ENCODE data around the gene SLC1A5.

DNA sequence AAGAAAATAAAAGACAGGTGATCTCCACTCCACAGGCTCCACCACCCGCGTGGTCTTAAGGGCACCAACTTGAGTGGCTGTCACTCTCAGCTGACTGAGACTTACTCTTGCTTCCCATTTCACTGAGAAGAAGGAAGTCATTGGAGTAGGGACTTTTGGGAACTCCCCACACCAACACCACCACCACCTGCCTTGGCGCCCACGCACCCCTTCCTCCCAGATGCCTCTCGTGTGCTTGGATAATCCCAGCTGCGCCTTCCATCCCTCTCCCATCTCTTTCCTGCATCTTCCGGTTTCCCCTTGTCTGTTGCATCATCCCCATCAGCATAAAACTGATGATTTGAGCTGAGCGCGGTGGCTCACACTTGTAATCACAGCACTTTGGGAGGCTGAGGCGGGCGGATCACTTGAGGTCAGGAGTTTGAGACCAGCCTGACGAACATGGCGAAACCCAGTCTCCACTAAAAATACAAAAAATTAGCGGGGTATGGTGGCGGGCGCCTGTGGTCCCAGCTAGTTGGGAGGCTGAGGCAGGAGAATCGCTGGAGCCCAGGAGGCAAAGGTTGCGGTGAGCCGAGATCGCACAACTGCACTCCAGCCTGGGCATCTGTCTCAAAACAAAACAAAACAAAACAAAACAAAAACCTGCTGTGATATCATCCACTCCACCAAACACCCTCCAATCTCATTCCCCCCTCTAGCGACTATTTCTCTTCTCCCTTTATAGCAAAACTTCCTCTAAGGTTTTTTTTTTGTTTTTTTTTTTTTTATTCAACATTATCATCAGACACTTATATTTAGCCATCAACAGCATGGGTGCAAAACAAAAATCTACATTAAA, 36.7 kb upstream of the SLC1A5 start:
- TF ChIP-seq, protein P1, sequence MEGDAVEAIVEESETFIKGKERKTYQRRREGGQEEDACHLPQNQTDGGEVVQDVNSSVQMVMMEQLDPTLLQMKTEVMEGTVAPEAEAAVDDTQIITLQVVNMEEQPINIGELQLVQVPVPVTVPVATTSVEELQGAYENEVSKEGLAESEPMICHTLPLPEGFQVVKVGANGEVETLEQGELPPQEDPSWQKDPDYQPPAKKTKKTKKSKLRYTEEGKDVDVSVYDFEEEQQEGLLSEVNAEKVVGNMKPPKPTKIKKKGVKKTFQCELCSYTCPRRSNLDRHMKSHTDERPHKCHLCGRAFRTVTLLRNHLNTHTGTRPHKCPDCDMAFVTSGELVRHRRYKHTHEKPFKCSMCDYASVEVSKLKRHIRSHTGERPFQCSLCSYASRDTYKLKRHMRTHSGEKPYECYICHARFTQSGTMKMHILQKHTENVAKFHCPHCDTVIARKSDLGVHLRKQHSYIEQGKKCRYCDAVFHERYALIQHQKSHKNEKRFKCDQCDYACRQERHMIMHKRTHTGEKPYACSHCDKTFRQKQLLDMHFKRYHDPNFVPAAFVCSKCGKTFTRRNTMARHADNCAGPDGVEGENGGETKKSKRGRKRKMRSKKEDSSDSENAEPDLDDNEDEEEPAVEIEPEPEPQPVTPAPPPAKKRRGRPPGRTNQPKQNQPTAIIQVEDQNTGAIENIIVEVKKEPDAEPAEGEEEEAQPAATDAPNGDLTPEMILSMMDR (IDR thresholded peaks at IDR 0.05), result no peak
- no peak for TF ChIP-seq POLR2A (IDR thresholded peaks at IDR 0.05)

Measured in uterus (tissue), 2 donors.